ENCODE measurements around the gene PPME1.

Gene PPME1

DNA sequence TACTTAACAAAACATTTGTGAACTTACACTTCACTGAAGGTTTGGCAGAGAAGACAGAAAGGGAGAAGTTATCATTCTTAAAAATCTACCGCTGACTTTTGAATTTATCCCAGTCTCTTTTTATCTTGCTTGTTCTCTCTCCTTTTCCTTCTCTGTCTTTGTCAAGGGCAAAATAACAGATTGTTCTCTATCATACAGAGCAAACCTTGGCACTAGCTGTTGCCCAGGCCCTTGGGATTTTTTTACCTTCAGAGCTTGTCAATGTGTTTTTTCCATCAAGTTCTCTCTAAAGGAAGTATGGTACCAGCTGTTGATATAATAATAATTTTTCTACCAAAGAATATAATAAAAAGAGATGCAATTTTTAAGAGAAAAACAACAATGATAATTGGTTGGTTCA, 67.2 kb downstream of the PPME1 start:
- no peak for TF ChIP-seq CTCF (IDR thresholded peaks at IDR 0.05; ENCODE audit: insufficient read depth, low read length, missing control alignments)
- POLR2A ChIA-PET = no interaction called here
- CTCF ChIA-PET = interaction anchor here (1.1 to 3.0 kb wide), 2 partner anchors 17 to 275 kb away, joined by 4 to 13 read pairs; no protein-coding TSS in a partner anchor
- no peak overlapping the region for H3K4me3 ChIP-seq (ENCODE audit: low read depth, low read length)
- DNase-seq (ENCODE audit: low read depth, low spot score) = no peak

DNA sequence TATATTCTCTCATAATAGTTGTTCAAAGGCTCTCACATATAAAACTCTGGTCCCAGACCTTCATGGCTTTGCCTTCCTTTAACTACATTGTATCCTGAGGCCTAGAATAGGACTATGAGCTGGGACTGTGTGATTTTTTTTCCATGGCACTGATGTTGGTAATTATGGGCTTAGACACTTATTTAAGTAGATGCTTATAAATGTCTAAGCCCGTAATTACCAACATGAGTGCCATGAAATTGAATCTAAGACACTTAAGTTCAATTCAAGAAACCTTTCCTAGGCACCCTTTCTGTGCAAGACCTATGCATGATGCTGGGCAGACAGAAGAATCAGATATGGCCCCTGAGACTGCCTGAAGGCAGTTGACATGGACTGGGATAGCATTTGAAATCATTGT, 77.4 kb downstream of the PPME1 start:
- DNase-seq (ENCODE audit: low read depth, low spot score) = no peak
- no peak for TF ChIP-seq CTCF (IDR thresholded peaks at IDR 0.05; ENCODE audit: insufficient read depth, low read length, missing control alignments)
- POLR2A ChIA-PET = no interaction called here
- no peak overlapping the region for H3K4me3 ChIP-seq (ENCODE audit: low read depth, low read length)
- CTCF ChIA-PET = interaction anchor here (0.9 to 22.4 kb wide), 4 partner anchors 10 to 323 kb away, joined by 3 to 674 read pairs (median 4); no protein-coding TSS in a partner anchor

- ChIA-PET CTCF (interaction anchor here (1.0 to 22.4 kb wide), 3 partner anchors 23 to 321 kb away, joined by 3 to 674 read pairs (median 3); no protein-coding TSS in a partner anchor), POLR2A (no interaction called here)
- TF ChIP-seq CTCF (IDR thresholded peaks at IDR 0.05; ENCODE audit: insufficient read depth, low read length, missing control alignments) = no peak
- no peak overlapping the region for H3K4me3 ChIP-seq (ENCODE audit: low read depth, low read length)
- no peak for DNase-seq (ENCODE audit: low read depth, low spot score)
Measured at GRCh38 chr11:74249496-74249895, 78.4 kb downstream of the PPME1 start.

DNA sequence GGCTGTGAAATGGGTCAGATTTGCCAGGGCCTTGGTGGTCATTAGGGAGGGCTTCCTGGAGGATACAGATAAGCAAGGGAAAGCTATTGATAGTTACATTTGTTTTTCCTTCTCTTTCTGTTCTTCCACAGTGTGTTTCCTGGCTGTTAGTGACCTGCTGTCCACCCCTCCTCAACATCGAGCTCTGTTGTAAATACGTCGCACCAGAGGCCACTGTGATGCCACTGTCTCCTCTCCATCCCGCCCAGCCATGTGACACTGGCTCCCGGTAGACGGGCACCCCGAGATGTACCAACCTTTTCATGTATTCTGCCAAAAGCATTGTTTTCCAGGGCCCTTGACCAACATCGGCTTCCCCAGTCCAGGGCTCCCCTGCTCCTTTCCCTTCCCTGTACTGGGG, 82.3 kb downstream of the PPME1 start:
- ChIA-PET POLR2A (no interaction called here), CTCF (interaction anchor here (0.7 to 22.4 kb wide), 3 partner anchors 9 to 192 kb away, joined by 3 to 674 read pairs (median 110); no protein-coding TSS in a partner anchor)
- DNase-seq (ENCODE audit: low read depth, low spot score) = no peak
- no peak overlapping the region for H3K4me3 ChIP-seq (ENCODE audit: low read depth, low read length)
- TF ChIP-seq CTCF (IDR thresholded peaks at IDR 0.05; ENCODE audit: insufficient read depth, low read length, missing control alignments) = no peak

- DNase-seq (ENCODE audit: low read depth, low spot score) = no peak
- CTCF ChIA-PET = interaction anchor here (0.7 to 22.4 kb wide), 66 partner anchors 9 to 484 kb away, joined by 3 to 674 read pairs (median 4); partner anchors contain the start of genes LIPT2, P4HA3, PGM2L1 and POLD3
- POLR2A ChIA-PET = no interaction called here
- peak; percentile 79 for TF ChIP-seq CTCF (IDR thresholded peaks at IDR 0.05; ENCODE audit: insufficient read depth, low read length, missing control alignments)
- H3K4me3 ChIP-seq (ENCODE audit: low read depth, low read length) = no peak overlapping the region
Measured at GRCh38 chr11:74255741-74256375, 84.8 kb downstream of the PPME1 start.

- CTCF ChIA-PET = interaction anchor here (0.7 to 22.4 kb wide), 54 partner anchors 9 to 483 kb away, joined by 3 to 674 read pairs (median 6); partner anchors contain the start of genes P4HA3, PGM2L1, POLD3 and PPME1
- TF ChIP-seq CTCF (IDR thresholded peaks at IDR 0.05; ENCODE audit: insufficient read depth, low read length, missing control alignments) = no peak
- H3K4me3 ChIP-seq (ENCODE audit: low read depth, low read length) = no peak overlapping the region
- DNase-seq (ENCODE audit: low read depth, low spot score) = no peak
- POLR2A ChIA-PET = no interaction called here
Measured at GRCh38 chr11:74256378-74257133, 85.5 kb downstream of the PPME1 start.

Data from AG04449 (cell line).